Breast epithelium (tissue), 4 donors: ENCODE data around the gene CHD6. TPM values are rescaled to one million over a fixed set of nuclear protein-coding genes. Genes with fewer than 3 reads are reported as not detected.
A peak's percentile ranks its signal among the peaks of the same experiment; 100 is the strongest.

Experiments used
- DNase-seq, 2 donors: peaks; one replicate each; pipeline ENCODE4 v3.0.0-alpha.2; 2019; ENCODE audit warnings: low spot score in 2 of 2
- H3K27ac ChIP-seq, 2 donors: fragments of 200-600 bp; sonication (generic) in 1 of 2; one replicate each; pipeline ENCODE4 v1.5.1; 2016 to 2019; ENCODE audit warnings: mild to moderate bottlenecking in 1 of 2
- H3K27me3 ChIP-seq, 2 donors: fragments of 200-600 bp; sonication (generic) in 1 of 2; one replicate each; pipeline versions ENCODE4 v1.5.1 to v1.6.0; 2017 to 2019; ENCODE audit warnings: control low read depth in 1 of 2, mild to moderate bottlenecking in 1 of 2
- H3K36me3 ChIP-seq: fragments of 200-600 bp; one replicate; pipeline ENCODE4 v1.5.1; 2019
- H3K4me1 ChIP-seq, 2 donors: fragments of 200-600 bp; sonication (generic); one replicate each; pipeline ENCODE4 v1.5.1; 2016 to 2019; ENCODE audit warnings: control low read depth in 1 of 2
- H3K4me3 ChIP-seq, 3 donors: fragments of 200-600 bp; sonication (generic); 1 replicate in 2 of 3; 2 replicates in 1 of 3; pipeline ENCODE4 v1.5.1; 2016 to 2019; ENCODE audit warnings: mild to moderate bottlenecking in 3 of 3, moderate library complexity in 2 of 3
- H3K9me3 ChIP-seq, 2 donors: fragments of 200-600 bp; sonication (generic) in 1 of 2; one replicate each; pipeline ENCODE4 v1.5.1; 2016 to 2019; ENCODE audit warnings: control low read depth in 1 of 2
- CTCF ChIP-seq, 3 donors: fragments of 450-650 bp; IDR thresholded peaks; one replicate each; pipeline ENCODE4 v1.5.1; 2016 to 2017; ENCODE audit warnings: antibody characterized with exemption in 3 of 3, mild to moderate bottlenecking in 3 of 3, moderate library complexity in 3 of 3
- POLR2A ChIP-seq: fragments of 450-650 bp; IDR thresholded peaks from one replicate; pipeline ENCODE4 v1.6.1; 2016; ENCODE audit warnings: antibody characterized with exemption, mild to moderate bottlenecking, moderate library complexity
- POLR2AphosphoS5 ChIP-seq, 3 donors: sonication (generic); formaldehyde crosslinking; IDR thresholded peaks; one replicate each; pipeline ENCODE4 v1.6.1; 2017; ENCODE audit warnings: antibody characterized with exemption in 3 of 3
- intact Hi-C: fragments of 100-400 bp; cut with DNase I; formaldehyde crosslinking; loops from one replicate; pipeline ENCODE4 v1.15.1; 2023; ENCODE audit warnings: low total_unique reads
- total RNA-seq, 3 donors: library from RNA; depleted of rRNA; stranded (reverse); fragments of >200 nt; gene quantifications; one replicate each; pipeline ENCODE4 v1.1.0, GENCODE V29; 2016

Gene CHD6
- total RNA-seq, 3 donors from 2014 or later = 31.4 to 85.8 (median 81.0) TPM

- H3K27me3 ChIP-seq = no peaks in the 10 kb centered on the region
- no peak overlapping the region for H3K4me3 ChIP-seq
- no peak for DNase-seq
- TF ChIP-seq POLR2AphosphoS5 (IDR thresholded peaks at IDR 0.05) (peak in 1 of 3 donors; percentile 15), CTCF (IDR thresholded peaks at IDR 0.05) (no peak)
- H3K9me3 ChIP-seq = no peaks in the 10 kb centered on the region
- H3K4me1 ChIP-seq = peaks cover 0 to 18% of the 10 kb centered on the region in 2 donors
- intact Hi-C loops = no loop called here
- no peaks in the 10 kb centered on the region for H3K36me3 ChIP-seq
- peak overlapping the region; percentile 32 to 36 for H3K27ac ChIP-seq
Measured at GRCh38 chr20:41394931-41395666, 223.1 kb downstream of the CHD6 start.

DNA sequence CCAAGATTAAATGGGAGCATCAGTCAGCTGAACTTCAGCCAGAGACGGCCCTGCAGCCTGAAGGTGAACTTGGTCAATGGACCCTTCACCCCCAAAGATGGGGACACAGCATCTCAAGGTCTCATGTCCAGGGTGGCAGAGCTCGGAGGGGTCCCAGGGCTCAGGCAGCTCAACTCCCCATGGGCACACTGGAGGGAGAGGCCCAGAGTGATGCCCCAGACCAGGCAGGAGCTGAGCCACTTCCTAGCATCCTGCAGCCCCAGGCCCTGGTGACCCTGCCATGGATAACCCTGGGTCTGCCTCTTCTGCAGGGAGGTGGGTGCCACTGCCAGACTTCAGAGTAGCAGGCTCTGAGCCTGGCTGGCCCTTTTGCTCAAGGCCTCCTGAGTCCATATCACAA is 224.1 kb downstream of the CHD6 start:
- peak overlapping the region; percentile 14 to 20 for H3K27ac ChIP-seq
- no peak for DNase-seq

DNA sequence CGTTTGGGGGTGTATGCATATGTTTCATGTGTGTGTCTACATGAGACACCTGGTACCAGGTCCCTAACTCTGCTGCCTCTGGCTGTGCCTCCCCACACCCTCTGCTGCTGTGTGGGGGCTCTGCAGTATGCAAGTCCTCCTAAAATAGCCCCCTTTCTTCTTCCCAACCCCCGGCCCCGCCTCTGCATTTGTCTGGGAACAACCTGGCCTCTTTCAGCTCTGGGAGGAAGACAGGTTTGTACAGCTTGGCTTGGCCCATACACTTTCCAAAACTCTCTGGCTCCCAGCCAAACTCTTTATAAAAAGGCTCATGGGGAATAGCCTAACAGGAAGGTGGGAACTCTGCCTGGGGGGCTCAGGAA is 224.5 kb downstream of the CHD6 start:
- H3K4me1 ChIP-seq = peaks cover 0 to 18% of the 10 kb centered on the region in 2 donors
- TF ChIP-seq CTCF (IDR thresholded peaks at IDR 0.05) (no peak), POLR2A (no peak), POLR2AphosphoS5 (IDR thresholded peaks at IDR 0.05) (no peak)
- peak overlapping the region; percentile 14 to 20 for H3K27ac ChIP-seq

More for the DNA sequence above, 224.1 kb downstream of the CHD6 start:
- H3K4me3 ChIP-seq = no peak overlapping the region
- no peaks in the 10 kb centered on the region for H3K27me3 ChIP-seq
- TF ChIP-seq POLR2A = no peak
- TF ChIP-seq CTCF (IDR thresholded peaks at IDR 0.05) = no peak
- no peak for TF ChIP-seq POLR2AphosphoS5 (IDR thresholded peaks at IDR 0.05)
- intact Hi-C loops = no loop called here
- peaks cover 0 to 18% of the 10 kb centered on the region in 2 donors for H3K4me1 ChIP-seq
- H3K36me3 ChIP-seq = no peaks in the 10 kb centered on the region
- no peaks in the 10 kb centered on the region for H3K9me3 ChIP-seq

GRCh38 chr20:41392871-41393704 is 225.1 kb downstream of the CHD6 start:
- intact Hi-C loops = no loop called here
- no peak for TF ChIP-seq POLR2A
- no peak for TF ChIP-seq CTCF (IDR thresholded peaks at IDR 0.05)
- TF ChIP-seq POLR2AphosphoS5 (IDR thresholded peaks at IDR 0.05) = no peak
- DNase-seq = peak in 1 of 2 donors; percentile 48
- Histone ChIP-seq H3K9me3 (no peaks in the 10 kb centered on the region), H3K36me3 (no peaks in the 10 kb centered on the region), H3K27ac (peak overlapping the region; percentile 62 to 84), H3K4me3 (no peak overlapping the region), H3K27me3 (no peaks in the 10 kb centered on the region), H3K4me1 (peaks cover 0 to 18% of the 10 kb centered on the region in 2 donors)

More for the DNA sequence above, 224.5 kb downstream of the CHD6 start:
- no peaks in the 10 kb centered on the region for H3K27me3 ChIP-seq
- intact Hi-C loops = no loop called here
- no peaks in the 10 kb centered on the region for H3K36me3 ChIP-seq
- H3K4me3 ChIP-seq = no peak overlapping the region
- no peaks in the 10 kb centered on the region for H3K9me3 ChIP-seq
- no peak for DNase-seq

GRCh38 chr20:41392295-41392694 is 225.9 kb downstream of the CHD6 start:
- H3K4me1 ChIP-seq = peaks cover 0 to 18% of the 10 kb centered on the region in 2 donors
- no peak for TF ChIP-seq POLR2AphosphoS5 (IDR thresholded peaks at IDR 0.05)
- TF ChIP-seq CTCF (IDR thresholded peaks at IDR 0.05) = no peak
- TF ChIP-seq POLR2A = no peak
- no peak overlapping the region for H3K4me3 ChIP-seq
- no peaks in the 10 kb centered on the region for H3K27me3 ChIP-seq
- no peaks in the 10 kb centered on the region for H3K36me3 ChIP-seq
- peak overlapping the region; percentile 61 to 62 for H3K27ac ChIP-seq
- no peak for DNase-seq
- H3K9me3 ChIP-seq = no peaks in the 10 kb centered on the region
- intact Hi-C loops = no loop called here
